ENCODE data around the gene NLRP5.

NLRP5 gene

DNA sequence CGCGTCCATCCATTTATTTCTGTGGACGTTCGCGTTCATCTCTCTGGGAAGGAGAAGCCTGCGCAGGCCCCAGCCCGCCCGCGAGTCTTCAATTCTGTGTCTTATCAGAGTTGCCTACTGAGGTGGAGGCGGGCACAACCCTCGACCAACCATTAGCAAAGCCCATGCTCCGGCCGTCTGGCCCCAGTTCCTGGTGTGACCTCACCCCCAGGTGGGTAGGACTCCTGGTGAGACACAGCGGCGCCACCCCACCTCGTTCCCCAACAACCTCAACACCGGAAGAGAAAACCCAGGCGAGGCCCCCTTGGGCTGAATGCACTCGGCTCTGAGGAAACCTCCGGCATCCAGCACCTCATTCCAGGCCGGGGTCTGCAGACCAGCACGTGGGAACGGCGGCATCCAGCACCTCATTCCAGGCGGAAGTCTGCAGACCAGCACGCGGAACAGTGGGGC lies 119.8 kb downstream of the NLRP5 start:
- peaks cover 58 to 70% of the 10 kb centered on the region in 2 experiments for H3K4me1 ChIP-seq (ENCODE audit: control insufficient read depth in 1 of 2, insufficient read depth in 1 of 2, low read depth in 1 of 2, low read length in 1 of 2)
- TF ChIP-seq, protein P1, sequence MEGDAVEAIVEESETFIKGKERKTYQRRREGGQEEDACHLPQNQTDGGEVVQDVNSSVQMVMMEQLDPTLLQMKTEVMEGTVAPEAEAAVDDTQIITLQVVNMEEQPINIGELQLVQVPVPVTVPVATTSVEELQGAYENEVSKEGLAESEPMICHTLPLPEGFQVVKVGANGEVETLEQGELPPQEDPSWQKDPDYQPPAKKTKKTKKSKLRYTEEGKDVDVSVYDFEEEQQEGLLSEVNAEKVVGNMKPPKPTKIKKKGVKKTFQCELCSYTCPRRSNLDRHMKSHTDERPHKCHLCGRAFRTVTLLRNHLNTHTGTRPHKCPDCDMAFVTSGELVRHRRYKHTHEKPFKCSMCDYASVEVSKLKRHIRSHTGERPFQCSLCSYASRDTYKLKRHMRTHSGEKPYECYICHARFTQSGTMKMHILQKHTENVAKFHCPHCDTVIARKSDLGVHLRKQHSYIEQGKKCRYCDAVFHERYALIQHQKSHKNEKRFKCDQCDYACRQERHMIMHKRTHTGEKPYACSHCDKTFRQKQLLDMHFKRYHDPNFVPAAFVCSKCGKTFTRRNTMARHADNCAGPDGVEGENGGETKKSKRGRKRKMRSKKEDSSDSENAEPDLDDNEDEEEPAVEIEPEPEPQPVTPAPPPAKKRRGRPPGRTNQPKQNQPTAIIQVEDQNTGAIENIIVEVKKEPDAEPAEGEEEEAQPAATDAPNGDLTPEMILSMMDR (IDR thresholded peaks at IDR 0.05), result no peak
- H3K4me3 ChIP-seq (ENCODE audit: low read depth in 1 of 2, low read length in 1 of 2), result no peak overlapping the region
- peaks cover 38% of the 10 kb centered on the region for H3K36me3 ChIP-seq
- no peaks in the 10 kb centered on the region for H3K27me3 ChIP-seq
- H3K9me3 ChIP-seq, result no peaks in the 10 kb centered on the region
- peak overlapping the region; percentile 77 for H3K27ac ChIP-seq

DNA sequence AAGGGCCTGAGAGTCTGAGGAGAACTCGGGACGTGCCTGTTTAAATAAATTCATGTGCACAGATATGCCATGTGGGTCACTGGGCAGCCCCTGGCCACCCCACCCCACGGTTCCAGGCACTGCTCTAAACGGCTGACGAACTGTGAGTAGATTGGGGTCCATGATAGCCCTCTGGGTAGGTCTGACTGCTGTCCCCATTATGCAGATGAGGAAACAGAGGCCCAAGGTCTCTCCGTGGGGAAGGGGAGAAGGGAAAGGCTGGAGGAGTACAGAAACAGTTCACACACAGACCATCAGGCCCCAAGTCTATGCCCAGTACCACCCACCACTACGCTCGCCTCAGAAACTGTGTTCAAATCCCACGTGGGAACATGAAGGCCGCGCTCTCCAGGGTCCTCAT lies 120.4 kb downstream of the NLRP5 start:
- H3K4me1 ChIP-seq (ENCODE audit: control insufficient read depth in 1 of 2, insufficient read depth in 1 of 2, low read depth in 1 of 2, low read length in 1 of 2), result peaks cover 64 to 76% of the 10 kb centered on the region in 2 experiments
- peaks cover 32% of the 10 kb centered on the region for H3K36me3 ChIP-seq
- H3K4me3 ChIP-seq (ENCODE audit: low read depth in 1 of 2, low read length in 1 of 2), result no peak overlapping the region
- H3K27me3 ChIP-seq, result no peaks in the 10 kb centered on the region
- TF ChIP-seq, protein P1 (IDR thresholded peaks at IDR 0.05), result no peak
- peak overlapping the region; percentile 77 for H3K27ac ChIP-seq
- H3K9me3 ChIP-seq, result no peaks in the 10 kb centered on the region

DNA sequence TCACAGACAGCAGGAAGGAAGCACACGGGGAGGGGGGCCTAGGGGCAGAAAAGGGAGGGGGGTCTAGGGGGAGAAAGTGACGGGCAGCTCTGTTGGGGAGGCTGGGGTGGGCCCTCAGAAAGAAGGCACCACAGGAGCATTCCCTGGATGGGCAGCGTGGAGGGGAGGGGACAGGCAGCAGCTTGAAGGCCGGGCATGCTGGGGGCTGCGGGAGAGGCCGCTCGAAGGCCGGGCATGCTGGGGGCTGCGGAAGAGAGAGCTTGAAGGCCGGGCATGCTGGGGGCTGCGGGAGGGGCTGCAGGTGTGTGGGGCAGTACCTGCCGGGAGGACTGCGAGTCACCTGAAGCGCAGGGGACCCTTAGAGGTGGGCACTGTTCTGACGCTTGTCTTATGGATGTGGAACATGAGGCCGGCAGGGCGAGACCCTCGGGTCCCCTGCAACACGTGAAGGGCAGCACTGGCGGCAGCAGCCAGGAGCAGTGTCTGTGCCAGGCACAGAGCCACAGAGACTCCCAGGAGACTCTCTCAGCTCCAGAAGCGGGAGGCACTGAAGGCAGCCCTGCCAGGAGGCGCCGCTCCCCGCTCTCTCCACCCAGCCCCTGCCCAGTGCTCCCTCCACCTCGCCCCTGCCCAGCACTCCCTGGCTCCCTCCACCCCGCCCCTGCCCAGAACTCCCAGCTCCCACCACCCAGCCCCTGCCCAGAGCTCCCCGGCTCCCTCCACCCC lies 121.2 kb downstream of the NLRP5 start:
- H3K27ac ChIP-seq, result peak overlapping the region; percentile 88
- H3K9me3 ChIP-seq, result no peaks in the 10 kb centered on the region
- H3K4me1 ChIP-seq (ENCODE audit: control insufficient read depth in 1 of 2, insufficient read depth in 1 of 2, low read depth in 1 of 2, low read length in 1 of 2), result peaks cover 72 to 84% of the 10 kb centered on the region in 2 experiments
- H3K4me3 ChIP-seq (ENCODE audit: low read depth in 1 of 2, low read length in 1 of 2), result no peak overlapping the region
- H3K36me3 ChIP-seq, result peaks cover 24% of the 10 kb centered on the region
- TF ChIP-seq, protein P1 (IDR thresholded peaks at IDR 0.05), result no peak
- no peaks in the 10 kb centered on the region for H3K27me3 ChIP-seq

DNA sequence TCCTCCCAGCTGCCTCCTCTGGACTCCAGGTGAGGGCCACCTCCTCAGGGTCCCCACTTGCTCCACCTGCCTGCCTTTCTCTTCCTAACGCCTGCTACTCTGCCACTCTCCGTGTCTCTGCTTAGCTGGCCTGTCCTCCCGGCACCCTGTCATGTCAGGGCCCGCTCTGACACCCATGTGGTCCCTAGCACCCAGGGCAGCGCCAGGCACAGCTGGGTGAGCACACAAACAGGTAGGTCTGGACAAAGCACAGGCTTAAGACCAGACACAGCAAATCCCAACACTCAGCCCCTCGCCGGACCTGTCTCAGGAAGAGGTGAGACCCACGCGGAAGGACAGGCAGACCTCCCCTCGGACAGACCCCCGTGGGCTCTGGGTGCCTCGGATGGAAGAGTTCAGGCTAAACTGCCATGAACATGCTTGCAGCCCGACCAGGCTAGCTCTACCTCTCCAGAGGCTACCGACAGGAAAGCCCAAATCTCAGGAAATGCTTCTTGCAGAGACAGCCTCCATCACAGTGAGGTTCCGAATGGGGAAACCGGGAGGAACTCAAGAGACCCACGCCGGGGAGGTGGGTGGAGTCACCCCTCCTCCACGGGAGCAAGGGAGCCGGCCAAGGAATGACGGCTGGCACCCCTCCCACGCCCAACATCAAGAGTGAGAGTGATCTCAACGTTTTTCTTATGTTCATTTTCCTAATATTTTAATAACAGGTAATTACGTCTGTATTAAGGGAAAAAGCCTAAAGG lies 122.0 kb downstream of the NLRP5 start:
- Histone ChIP-seq H3K27ac (peak overlapping the region; percentile 88), H3K4me3 (ENCODE audit: low read depth in 1 of 2, low read length in 1 of 2) (no peak overlapping the region), H3K27me3 (no peaks in the 10 kb centered on the region), H3K9me3 (no peaks in the 10 kb centered on the region), H3K4me1 (ENCODE audit: control insufficient read depth in 1 of 2, insufficient read depth in 1 of 2, low read depth in 1 of 2, low read length in 1 of 2) (peaks cover 80 to 92% of the 10 kb centered on the region in 2 experiments), H3K36me3 (peaks cover 17% of the 10 kb centered on the region)
- TF ChIP-seq, protein P1 (IDR thresholded peaks at IDR 0.05), result no peak

DNA sequence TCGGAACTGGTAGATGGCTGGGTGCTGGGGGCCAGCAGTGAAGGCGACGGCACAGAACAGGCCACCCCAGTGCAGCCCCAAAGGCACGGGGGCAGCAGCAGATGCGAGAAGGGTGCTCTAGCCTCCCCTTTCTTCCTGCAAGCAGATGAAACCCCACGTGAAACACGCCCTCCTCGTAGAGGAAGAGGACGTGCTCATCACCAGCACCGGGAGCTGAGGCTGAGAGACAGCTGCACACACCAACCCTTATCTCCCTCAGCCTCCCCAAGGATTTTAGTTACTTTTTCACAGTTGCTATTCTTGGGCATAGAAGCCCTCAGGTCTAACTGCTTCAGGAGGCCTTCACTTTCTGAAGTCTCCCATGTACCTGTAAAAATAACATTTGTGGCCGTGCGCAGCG lies 122.7 kb downstream of the NLRP5 start:
- Histone ChIP-seq H3K4me3 (ENCODE audit: low read depth in 1 of 2, low read length in 1 of 2) (no peak overlapping the region), H3K4me1 (ENCODE audit: control insufficient read depth in 1 of 2, insufficient read depth in 1 of 2, low read depth in 1 of 2, low read length in 1 of 2) (peaks cover 85 to 98% of the 10 kb centered on the region in 2 experiments), H3K9me3 (no peaks in the 10 kb centered on the region), H3K36me3 (peaks cover 17% of the 10 kb centered on the region), H3K27ac (peak overlapping the region; percentile 88), H3K27me3 (no peaks in the 10 kb centered on the region)
- TF ChIP-seq, protein P1 (IDR thresholded peaks at IDR 0.05), result no peak
